GM21367 (cell line): Measurements from ENCODE around the gene PCGF1.

Experiments
- ATAC-seq: cut with Tn5 transposase; IDR thresholded peaks from one replicate; pipeline ENCODE4 v1.9.1; 2021; ENCODE audit not compliant: unreplicated experiment

The PCGF1 gene

DNA sequence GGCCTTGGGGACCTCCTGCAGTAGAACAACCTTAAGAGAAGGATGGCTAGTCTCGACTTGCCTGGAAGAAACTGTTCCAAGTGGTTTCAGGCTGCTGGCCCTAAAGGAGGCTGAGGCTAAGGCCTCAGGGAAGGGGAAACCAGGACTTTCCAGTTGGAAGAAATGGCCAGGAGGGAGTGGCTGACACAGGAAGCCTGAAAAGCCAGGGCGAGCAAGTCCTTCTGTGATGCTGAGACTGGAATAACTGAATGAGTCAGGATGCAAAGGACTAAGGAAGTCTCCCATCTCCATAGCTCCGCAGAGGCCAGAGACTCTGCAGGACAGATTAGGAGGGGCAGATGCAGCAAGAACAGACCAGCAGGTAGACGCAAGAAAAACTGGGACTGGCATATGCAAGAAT lies 29.6 kb upstream of the PCGF1 start:
- ATAC-seq: no peak

DNA sequence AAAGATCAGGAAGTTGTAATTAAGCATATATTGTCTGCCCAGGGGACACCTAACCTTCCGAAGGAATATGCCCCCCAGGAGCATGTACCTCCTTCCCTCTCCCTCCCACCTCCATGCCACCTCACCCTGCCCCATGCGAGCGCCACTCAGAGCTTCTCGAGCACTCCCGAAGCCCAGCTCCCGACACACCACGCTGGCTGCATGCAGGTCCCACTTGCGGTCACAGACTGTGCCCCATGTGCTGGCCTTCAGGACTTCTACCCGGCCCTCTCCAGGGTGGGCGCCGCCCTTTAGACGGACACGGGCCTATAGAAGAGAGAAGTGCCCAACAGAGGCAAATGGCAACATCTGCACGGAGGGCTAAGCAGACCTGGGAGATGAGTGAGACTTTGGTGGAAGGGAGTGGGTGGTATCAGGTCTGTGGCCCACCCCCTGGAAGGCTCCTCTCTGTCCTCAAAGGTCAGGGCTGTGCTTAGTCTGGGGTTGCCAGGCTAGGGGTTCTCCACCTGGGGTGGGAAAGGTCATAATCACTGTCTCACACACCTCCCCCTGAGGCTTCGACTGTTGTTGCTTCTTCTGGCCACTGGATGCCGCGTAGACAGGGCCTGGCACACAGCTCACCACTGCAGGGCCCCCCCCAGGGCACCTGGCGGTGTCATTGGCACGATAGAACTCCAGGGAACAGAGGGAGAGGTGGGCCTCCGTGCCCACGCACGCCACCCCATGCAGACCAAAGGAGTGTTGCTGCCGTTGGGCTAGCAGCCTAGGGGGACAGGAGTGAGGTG lies 28.9 kb upstream of the PCGF1 start:
- ATAC-seq: no peak

DNA sequence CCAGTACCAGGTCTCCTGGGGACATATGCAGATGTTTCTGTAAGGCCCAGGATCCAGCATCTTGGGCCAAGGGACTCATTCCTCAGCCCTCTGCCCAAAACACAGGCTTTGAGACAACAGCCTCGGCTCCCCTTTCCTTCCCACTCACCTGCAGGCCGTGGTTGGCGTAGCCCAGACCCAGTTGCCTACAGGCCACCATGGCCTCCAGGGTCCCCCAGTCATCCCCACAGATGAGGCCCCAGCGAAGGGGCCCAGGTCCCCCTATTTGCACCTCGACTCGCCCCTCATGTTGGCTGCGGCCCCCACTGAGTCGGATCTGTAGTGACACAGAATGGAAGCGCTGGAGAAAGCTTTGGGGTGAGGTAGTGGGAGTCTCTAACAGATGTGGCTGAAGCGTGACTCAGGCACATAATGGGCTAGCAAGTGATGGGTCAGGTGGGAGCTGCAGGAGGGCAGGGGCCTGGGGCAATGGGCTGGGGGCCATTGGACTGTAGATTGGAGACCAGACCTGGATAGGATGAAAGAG lies 28.0 kb upstream of the PCGF1 start:
- ATAC-seq: no peak

DNA sequence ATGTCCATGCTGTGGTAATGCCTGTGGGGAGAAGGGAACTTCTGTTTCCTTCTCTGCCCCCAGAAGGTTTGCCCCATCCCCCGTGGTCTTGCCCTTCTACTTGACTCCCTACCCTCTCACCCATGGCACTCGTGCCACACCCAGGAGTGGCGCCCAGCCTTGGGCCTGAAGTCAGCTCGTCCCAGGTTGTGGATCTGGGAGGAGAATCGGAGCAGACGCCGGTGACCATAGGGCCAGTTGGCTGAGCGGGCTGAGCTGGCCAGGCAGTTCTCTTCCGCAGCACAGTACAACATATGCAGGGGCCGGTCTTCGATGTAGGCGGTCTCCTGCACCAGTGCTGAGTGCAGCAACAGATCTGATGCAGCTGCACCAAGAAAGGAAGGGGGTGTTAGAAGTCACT lies 26.9 kb upstream of the PCGF1 start:
- no peak for ATAC-seq

DNA sequence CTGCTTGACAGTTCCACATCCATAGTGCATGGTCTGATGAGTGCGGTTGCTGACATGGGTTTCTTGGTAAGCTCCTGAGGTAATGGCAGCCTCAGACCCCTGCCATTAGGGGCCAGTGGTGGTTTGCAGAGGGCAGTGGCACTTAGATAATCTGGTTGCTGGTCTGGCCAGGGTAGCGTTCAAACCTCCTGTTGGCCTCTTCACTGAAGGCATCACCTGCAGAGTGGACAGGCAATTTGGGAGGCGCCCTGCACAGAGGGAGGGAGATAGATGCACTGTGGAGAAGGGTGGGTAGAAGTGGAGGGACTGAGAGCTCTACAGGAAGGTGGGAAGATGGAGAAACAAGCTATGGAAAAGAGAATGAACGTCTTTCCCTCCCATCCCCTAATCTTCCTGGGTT lies 26.0 kb upstream of the PCGF1 start:
- ATAC-seq: no peak

DNA sequence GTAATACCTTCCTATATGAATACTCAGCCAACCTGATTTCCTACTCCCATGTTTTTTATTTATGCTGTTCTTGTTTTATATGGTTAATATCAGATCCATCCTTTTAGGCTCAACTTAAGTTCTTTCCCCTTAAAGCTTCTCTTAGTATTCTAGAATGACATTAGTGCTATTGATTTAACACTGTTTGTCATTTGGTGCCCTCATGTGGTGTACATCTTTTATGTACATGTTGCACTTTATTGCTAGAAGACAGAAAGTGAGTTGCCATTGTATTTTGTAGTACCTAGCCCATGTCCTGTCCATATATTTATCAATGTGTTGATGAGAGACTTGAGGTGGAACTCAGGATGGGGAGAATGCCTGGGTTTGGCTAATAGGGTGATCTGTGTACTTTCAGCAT lies 24.7 kb upstream of the PCGF1 start:
- no peak for ATAC-seq

DNA sequence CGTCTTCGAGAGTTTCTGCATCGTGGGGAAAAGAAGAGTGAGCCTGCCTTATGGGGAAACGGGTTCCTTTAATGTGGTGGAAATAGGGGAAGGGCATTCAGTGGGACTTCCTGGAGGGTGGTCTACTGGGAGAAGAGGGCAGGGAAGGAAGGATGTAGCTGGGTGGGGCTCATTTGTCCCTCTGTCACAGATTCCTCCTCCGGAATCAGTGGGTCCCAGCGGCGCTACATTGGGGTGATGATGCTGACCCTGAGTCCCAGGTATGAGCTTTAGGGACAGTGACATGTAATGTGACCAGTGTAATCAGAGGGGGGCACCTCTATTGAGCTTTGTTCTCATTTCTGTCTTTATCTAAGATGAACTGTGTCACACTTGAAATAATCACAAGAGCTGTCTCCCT lies 24.2 kb upstream of the PCGF1 start:
- no peak for ATAC-seq

GRCh38 chr2:74530239-74531187 lies 23.0 kb upstream of the PCGF1 start:
- no peak for ATAC-seq

GRCh38 chr2:74529357-74530238 lies 22.1 kb upstream of the PCGF1 start, which contains the start of the genes AUP1 and HTRA2:
Gene AUP1 (minus strand): TSS chr2:74529706. CDS start chr2:74529629, 77 bp downstream.
Gene HTRA2 (plus strand): TSS chr2:74529933. CDS start chr2:74530007, 74 bp downstream.
- peak; percentile 73 for ATAC-seq

DNA sequence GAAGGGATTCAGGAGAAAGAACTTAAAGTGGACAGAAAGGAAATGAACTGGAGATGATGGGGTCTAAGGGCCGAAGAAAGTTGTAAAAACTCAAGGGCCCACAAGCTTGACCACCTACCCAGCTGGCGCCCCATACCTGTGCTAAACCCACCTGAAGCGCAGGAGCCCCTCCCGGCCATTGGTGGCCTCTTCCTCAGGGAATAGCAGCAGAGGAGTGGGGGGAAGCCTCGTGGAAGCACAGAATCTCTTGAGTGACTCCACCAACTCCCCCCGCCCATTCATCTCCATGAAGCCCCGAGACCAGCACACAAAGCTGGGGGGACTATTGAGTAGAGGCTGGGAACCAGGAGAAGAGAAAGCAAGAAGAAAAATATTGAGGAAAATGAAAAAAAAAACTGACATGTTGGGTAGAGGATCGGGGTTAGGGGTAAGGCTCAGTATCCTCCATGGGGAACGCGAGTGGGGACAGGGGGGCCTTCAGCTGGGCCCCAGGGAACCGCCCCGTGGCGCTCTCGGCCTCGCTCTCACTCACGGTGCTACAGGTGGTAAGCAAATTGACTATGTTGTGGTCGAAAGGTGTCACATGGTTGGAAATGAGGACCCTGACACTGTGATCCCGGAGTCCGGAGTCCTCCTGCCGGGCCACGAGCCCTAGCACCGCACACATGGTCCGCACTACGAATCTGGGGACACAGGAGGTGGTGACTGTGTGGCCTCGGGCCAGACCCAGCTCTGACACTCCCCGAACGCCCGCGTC lies 21.3 kb upstream of the PCGF1 start:
- peak; percentile 9 for ATAC-seq

DNA sequence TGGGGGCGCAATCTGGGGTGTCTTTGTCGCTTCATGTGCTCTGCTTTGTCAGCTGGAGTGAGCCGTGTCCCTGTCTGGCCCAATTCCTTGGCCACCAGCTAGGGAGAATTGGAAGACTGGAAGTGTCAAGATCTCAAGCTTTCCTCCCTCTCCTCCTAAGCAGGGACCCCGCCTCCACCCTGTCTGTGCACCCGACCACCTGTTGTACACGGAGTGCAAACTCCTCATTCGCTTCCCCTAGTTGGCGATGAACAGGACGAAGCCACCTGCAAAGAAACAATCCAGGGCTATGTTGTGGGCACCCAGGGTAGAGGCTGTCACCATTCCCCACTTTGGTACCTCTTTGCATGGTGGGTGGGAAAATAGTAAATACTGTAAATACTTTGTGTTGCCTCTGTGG lies 20.2 kb upstream of the PCGF1 start:
- no peak for ATAC-seq

- ATAC-seq: no peak
Measured at GRCh38 chr2:74526649-74527230, 19.2 kb upstream of the PCGF1 start.

DNA sequence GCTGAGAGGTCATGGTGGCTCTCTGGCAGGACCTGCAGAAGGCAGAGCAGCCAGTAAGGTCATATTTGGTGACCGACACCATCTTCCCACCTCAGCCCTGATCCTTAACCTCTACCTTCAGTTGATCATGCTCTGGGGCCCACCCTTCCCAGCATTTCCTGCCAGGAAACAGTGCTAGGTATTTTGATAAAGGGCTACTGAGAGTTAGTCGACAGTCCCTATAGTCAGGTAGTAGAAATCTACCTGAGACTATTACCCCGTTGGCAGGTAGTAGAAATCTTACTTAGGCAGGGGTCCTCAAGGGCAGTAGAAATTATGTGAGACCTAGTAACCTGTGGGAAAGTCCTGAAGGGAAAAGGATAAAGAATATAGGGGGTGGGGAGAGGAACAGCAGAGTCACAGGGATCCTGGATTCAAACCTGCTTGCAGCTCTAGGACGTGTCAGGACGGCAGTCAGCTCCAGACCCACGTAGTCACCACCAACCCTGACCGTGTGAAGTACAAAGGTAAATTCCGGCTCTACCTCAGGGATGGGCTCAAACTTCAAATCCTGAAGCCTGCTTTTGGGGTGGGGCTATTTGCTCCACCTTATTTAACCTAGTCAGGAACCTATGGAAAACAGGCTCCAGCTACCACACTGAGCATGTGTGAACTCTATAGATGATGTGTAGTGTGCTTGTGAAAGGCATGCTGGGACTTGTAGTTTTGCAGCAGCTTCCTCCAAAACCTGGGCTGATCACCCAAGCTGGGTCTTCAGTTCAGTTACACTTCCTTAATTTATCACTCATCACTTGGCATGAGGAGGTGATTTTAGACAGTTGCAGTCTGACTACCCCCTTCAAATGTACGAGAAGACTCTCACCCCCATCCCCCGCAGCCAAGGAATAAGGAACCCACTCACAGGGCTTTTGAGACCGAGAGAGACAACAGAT lies 18.5 kb upstream of the PCGF1 start, which contains the start of gene DQX1:
TSS of gene DQX1 (minus strand) at position 515 of the 932 bp plus-strand sequence. CDS start at position 13, 502 bp downstream.
- no peak for ATAC-seq

DNA sequence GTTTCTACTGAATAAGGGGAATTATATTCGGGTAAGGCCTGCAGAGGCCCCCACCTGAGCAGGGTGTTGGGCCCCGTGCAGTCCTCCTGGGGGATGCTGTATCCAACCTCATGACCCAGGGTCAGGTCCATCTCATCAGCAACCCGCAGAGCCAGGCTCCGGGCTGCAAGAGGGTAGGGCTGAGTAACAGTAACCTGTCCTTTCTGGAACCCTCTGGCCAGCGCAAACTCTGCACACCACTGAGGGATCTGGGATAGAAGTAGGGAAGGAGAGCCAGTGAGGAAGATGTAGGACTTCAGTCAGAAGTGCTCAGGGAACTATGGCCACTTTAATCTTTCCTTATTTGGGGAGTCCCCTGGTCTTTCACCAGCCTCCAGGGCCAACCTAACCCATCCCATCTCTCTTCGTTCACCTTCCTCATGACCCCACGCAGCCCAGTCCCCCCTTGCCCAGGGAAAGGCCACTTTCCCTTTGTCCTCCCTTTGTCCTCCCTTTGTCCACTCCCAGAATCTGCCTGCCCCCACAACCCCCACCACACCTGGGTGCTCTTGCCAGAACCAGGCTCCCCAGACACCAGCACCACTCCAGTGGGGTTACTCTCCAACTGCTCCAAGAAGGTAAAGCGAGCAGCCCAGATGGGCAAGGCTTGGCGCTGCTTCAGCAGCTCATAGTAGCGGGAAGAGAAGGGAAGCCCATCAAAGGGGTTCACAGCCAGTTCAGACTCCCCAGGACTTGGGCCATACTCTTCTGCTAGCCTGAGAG lies 17.6 kb upstream of the PCGF1 start:
- no peak for ATAC-seq

DNA sequence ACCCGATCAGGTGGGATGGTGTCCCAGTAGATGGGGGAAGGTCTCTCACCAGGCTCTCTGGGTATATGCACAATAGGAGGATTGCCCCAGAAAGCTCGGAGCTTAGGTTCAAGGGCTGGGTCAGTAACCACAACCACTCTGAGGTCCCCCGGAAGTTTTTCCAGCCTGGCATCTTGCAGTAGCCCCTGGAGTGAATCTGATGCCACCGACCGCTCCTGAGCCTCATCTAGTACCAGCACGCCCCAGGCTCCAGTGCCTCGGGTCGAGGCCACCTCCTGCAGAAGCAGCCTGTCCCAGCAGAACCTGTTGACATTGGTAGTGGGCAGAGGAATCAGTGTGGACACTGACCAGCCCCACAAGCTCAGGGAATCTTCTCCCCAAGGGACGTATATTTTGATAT lies 16.5 kb upstream of the PCGF1 start:
- ATAC-seq: no peak

DNA sequence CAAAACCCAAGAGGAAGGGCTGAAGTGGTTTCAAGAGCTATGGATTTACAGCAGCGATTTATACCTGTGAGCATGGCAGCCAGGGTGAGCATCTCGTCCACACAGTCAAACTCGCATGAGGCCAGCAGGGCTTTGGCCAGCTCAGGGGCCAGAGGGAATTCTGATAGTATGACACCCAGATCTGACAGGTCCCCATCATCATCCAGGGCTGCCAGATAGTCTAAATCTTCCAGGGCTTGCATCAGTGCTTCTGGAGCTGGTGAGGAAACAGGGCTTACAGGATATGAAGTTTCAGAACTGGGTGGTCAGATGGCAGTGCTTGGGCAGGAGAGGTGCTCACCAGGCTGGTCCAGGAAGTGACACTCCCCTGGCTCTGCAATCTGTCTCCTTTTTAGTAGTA lies 15.0 kb upstream of the PCGF1 start:
- ATAC-seq: no peak

- no peak for ATAC-seq
Measured at GRCh38 chr2:74516650-74517049, 9.2 kb upstream of the PCGF1 start.
